ENCODE results near the gene TMEM187.

TMEM187 gene

DNA sequence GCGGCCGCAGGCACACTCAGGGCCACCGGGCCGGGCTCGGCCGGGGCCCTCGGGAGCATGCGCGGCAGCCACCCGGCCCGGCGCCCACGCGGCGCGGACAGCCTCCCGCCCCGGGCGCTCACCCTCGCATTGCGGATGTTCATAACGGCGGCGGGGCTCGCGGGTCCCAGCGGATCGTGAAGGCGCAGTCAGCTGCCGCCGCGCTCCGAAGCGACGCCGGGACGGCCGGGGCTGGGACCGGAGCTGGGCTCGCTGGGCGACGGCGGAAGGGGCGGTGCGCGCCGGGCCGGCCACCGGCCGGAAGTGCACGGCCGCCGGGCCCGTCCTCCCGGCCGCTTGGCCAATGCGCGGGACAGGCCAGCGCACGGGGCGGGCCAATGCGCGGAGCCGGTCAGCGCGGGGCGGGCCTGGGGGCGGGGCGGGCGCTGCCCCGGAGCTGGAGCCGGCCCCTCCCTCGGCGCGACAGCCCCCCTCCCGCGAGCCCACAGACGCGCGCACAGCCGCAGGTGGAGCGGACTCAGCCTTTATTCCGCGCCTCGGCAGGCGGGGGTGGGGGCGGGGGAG is 37.7 kb upstream of the TMEM187 start, which contains the start of gene NAA10:
Gene NAA10 (minus strand): TSS at position 276 of the 564 bp plus-strand sequence. CDS start 133 bp downstream, at position 143.
- ChIA-PET CTCF (interaction anchor here (2.5 to 2.7 kb wide), 2 partner anchors 10 to 12 kb away, joined by 9 to 17 read pairs; no protein-coding TSS in a partner anchor), POLR2A (no interaction called here)
- TF ChIP-seq, protein P1, sequence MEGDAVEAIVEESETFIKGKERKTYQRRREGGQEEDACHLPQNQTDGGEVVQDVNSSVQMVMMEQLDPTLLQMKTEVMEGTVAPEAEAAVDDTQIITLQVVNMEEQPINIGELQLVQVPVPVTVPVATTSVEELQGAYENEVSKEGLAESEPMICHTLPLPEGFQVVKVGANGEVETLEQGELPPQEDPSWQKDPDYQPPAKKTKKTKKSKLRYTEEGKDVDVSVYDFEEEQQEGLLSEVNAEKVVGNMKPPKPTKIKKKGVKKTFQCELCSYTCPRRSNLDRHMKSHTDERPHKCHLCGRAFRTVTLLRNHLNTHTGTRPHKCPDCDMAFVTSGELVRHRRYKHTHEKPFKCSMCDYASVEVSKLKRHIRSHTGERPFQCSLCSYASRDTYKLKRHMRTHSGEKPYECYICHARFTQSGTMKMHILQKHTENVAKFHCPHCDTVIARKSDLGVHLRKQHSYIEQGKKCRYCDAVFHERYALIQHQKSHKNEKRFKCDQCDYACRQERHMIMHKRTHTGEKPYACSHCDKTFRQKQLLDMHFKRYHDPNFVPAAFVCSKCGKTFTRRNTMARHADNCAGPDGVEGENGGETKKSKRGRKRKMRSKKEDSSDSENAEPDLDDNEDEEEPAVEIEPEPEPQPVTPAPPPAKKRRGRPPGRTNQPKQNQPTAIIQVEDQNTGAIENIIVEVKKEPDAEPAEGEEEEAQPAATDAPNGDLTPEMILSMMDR (IDR thresholded peaks at IDR 0.05; ENCODE audit: control extremely low read depth, extremely low read depth, low read depth, missing control alignments): no peak
- DNase-seq (ENCODE audit: extremely low spot score): peak; percentile 95

DNA sequence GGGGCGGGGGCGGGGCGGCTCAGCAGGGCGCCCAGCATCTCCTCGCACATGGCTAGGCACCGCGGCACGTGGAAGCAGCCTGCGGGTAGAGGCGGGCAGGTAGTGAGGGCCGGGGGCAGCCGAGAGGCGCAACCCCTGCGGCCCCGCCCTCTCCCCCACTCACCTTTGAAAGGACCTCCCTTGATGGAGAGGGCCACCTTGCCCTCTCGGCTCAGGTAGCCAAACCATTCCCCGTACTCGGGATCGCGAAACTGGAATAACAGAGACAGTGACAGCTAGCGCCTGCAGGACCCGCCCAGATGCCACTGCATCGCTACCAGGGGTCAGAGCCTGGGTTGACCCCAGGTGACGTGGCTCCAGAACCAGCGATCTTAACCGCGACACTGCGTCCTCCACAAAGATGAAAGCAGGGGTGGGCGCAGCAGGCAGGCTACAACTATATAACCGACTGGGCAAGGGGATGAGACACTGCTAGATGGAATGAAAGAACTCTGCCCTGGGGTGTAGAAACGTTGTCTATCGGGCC is 37.2 kb upstream of the TMEM187 start:
- ChIA-PET POLR2A (no interaction called here), CTCF (interaction anchor here (2.5 to 2.7 kb wide), 2 partner anchors 11 to 12 kb away, joined by 9 to 17 read pairs; no protein-coding TSS in a partner anchor)
- no peak for DNase-seq (ENCODE audit: extremely low spot score)
- TF ChIP-seq, protein P1 (IDR thresholded peaks at IDR 0.05; ENCODE audit: control extremely low read depth, extremely low read depth, low read depth, missing control alignments): no peak

DNA sequence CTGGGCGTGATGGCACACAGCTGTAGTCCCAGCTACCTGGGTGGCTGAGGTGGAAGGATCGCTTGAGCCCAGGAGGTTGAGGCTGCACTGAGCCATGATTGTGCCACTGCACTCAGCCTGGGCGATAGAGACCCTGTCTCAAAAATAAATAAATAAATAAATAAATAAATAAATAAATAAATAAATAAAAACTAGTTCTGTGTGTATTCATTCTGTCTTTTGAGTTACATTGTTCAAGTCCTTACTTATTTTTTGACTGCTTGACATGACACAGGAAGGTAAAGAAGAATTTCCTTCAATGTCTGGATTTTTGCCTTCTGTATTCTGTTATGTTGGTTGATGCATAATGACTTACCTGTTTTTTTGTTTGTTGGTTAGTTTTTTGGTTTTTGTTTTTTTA is 35.5 kb upstream of the TMEM187 start:
- CTCF ChIA-PET: interaction anchor here (3.5 kb wide), 1 partner anchor 10 kb away, joined by 15 read pairs; no protein-coding TSS in a partner anchor
- POLR2A ChIA-PET: no interaction called here

DNA sequence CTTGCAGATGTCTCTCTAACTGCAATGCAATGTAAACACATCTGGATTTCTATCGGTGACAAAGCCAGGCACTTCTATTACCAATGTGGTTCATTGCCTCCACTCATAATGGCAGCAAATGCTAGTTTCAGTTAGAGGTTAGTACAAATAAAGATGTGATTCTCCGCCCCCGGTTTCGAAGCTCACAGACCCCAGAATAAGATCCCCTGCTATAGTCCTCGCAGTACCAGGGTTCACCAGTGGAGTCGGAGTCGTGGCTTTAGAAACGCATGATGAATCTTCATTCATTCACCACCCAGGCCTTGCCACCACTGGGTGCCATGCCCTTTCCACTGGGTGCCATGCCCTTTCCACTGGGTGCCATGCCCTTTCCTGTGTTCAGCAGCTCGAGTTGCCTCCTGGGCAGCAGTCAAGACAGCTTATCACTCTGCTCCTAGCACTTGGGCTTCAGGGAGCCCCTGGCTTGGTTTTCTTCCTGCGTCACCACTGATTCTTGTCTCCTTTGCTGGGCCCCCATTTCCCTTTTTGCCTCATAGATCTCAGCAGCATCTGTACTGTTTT is 34.2 kb upstream of the TMEM187 start:
- ChIA-PET CTCF (interaction anchor here (3.5 kb wide), 1 partner anchor 9 kb away, joined by 15 read pairs; no protein-coding TSS in a partner anchor), POLR2A (interaction anchor here (0.8 kb wide), 1 partner anchor 9 kb away, joined by 3 read pairs; no protein-coding TSS in a partner anchor)
- no peak for DNase-seq (ENCODE audit: extremely low spot score)
- TF ChIP-seq, protein P1 (IDR thresholded peaks at IDR 0.05; ENCODE audit: control extremely low read depth, extremely low read depth, low read depth, missing control alignments): no peak

More for the DNA sequence above, 35.5 kb upstream of the TMEM187 start:
- no peak for DNase-seq (ENCODE audit: extremely low spot score)
- TF ChIP-seq, protein P1 (IDR thresholded peaks at IDR 0.05; ENCODE audit: control extremely low read depth, extremely low read depth, low read depth, missing control alignments): no peak

DNA sequence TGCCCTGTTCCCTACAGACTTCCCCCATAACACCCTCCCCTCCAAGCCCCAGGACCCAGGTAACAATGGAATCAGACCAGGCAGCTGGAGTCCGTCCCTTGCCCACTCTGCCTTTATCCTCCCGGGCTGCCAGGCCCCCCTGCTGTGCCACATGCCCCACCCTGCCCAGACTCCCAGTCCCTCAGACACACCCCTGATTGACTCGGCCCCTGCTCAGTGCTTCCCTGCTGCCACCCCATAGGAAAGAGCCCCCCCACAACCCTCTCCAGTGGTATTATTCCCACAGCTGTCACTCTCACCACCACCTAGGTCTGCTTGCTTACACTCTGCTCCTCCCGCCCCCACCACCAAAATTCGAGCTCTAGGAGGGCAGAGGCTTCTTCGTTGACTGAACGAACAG is 33.0 kb upstream of the TMEM187 start:
- DNase-seq (ENCODE audit: extremely low spot score): no peak
- CTCF ChIA-PET: interaction anchor here (1.0 to 3.5 kb wide), 4 partner anchors 8 to 14 kb away, joined by 3 to 15 read pairs (median 6); partner anchors contain the start of gene ARHGAP4
- TF ChIP-seq, protein P1 (IDR thresholded peaks at IDR 0.05; ENCODE audit: control extremely low read depth, extremely low read depth, low read depth, missing control alignments): no peak
- POLR2A ChIA-PET: no interaction called here

DNA sequence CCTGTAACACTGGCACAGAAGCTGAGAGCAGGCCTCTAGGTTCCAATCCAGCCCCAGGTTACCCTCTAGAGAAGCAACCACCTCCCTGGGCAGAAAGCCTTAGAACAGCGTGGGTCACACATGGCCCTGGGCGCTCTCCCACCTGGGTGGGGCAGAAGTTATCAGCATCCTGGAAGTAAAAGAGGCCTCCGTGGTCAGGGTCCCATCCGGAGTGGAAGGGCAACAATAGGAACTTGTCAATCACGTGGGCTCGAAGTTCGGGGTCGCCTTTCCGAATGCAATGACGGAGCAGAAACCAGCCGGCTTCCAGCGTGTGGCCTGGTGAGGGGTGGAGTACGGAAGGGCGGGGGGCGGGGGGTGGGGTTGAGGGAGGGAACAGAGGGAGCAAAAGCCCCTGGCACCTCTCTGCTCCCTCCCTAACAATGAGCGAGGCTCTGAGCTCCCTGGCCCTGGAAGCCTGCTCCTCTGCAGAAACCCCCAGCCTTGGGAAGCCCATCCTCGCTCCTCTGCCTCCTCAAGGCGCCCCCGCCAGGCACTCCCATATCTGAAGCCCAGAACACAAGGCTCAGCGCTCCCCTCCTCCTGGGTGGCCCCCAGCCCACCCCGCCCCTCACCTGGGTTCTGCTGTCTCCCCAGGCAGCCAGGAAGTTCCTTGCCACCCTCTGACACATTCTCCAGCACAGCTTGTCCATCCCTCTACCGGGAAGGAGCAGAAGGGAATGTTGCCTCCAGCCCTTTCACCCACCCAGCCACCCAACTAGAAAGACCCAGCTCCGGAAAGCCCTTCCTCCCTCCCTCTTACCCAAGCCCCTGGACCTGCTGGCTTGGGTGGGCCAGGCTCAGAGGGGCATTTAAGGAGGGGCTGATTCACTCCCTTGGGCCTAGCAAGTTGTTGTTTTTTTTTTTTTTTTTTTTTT is 31.0 kb upstream of the TMEM187 start:
- CTCF ChIA-PET: no interaction called here

More for the DNA sequence above, 31.0 kb upstream of the TMEM187 start:
- POLR2A ChIA-PET: no interaction called here
- DNase-seq (ENCODE audit: extremely low spot score): no peak
- TF ChIP-seq, protein P1 (IDR thresholded peaks at IDR 0.05; ENCODE audit: control extremely low read depth, extremely low read depth, low read depth, missing control alignments): no peak
